ENCODE measurements around the gene GREM2.

DNA sequence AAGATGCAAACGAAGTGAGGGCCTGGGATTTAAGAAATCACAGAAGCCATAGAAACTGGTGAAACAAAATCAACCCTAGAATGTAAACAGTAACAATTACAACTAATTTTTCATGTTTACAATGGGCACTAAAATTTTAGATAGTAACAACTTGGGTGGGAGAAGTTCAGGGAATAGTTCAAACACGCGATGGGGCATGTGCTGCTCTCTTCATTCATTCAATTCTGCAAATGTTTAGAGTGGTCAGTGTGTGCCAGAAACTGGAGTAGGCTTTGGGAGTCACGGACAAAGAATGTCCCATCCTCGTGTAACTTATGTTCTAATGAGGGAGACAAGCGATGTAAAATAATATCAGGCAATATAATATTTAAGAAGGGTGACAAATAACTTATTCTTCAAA is 133.4 kb downstream of the GREM2 start:
- TF ChIP-seq CTCF (IDR thresholded peaks at IDR 0.05) (no peak), EZH2 (IDR thresholded peaks at IDR 0.05; ENCODE audit: borderline replicate concordance, insufficient read depth, low read depth, low read length, poor library complexity, severe bottlenecking) (no peak)
